Measurements from ENCODE around the gene PSAPL1. TPM values are rescaled to one million over a fixed set of nuclear protein-coding genes. Genes with fewer than 3 reads are reported as not detected.

PSAPL1 gene
- total RNA-seq, 3 donors from 2014 or later = 0.15 TPM; not detected in 2

DNA sequence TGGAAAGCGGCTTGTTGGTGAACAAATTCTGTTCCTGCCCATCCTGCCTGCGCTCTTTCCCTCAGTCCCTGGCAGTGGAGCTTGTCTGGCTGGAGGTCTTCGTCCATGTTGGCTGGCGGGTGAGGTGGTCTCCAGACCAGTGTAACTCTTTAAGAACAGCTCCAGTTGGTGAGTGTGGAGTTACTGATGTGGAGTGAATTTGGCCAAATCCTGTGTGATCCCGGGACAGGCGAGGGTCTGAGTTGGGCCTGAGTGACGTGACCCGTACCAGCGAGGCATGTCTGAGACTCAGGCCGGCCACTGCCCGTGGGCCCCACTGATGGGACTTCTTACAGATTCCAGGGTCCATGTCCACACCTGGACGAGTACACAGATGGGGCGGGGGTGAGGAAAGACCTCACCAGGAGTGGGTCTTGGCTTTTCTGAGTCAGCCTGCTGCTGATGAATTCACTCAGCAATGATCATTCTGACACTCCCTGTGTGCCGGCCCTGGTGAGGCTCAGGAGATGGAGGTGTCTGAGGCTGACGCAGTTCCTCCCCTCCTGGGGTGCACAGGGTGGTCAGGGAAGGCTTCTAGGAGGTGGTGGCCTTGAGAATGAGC is 45.5 kb downstream of the PSAPL1 start:
- Histone ChIP-seq H3K4me3 (no peak overlapping the region), H3K27ac (no peak overlapping the region), H3K9me3 (no peaks in the 10 kb centered on the region), H3K27me3 (peaks cover 0 to 26% of the 10 kb centered on the region in 2 donors), H3K36me3 (no peaks in the 10 kb centered on the region), H3K4me1 (no peaks in the 10 kb centered on the region)
- intact Hi-C loops (cut with DNase I; ENCODE audit: low total_unique reads) = no loop called here
- TF ChIP-seq POLR2AphosphoS5 (IDR thresholded peaks at IDR 0.05) = no peak
- no peak for TF ChIP-seq POLR2A (IDR thresholded peaks at IDR 0.05)
- TF ChIP-seq, protein P1, sequence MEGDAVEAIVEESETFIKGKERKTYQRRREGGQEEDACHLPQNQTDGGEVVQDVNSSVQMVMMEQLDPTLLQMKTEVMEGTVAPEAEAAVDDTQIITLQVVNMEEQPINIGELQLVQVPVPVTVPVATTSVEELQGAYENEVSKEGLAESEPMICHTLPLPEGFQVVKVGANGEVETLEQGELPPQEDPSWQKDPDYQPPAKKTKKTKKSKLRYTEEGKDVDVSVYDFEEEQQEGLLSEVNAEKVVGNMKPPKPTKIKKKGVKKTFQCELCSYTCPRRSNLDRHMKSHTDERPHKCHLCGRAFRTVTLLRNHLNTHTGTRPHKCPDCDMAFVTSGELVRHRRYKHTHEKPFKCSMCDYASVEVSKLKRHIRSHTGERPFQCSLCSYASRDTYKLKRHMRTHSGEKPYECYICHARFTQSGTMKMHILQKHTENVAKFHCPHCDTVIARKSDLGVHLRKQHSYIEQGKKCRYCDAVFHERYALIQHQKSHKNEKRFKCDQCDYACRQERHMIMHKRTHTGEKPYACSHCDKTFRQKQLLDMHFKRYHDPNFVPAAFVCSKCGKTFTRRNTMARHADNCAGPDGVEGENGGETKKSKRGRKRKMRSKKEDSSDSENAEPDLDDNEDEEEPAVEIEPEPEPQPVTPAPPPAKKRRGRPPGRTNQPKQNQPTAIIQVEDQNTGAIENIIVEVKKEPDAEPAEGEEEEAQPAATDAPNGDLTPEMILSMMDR (IDR thresholded peaks at IDR 0.05) = no peak
- peak; percentile 15 to 41 for DNase-seq (ENCODE audit: low spot score in 2 of 2)

DNA sequence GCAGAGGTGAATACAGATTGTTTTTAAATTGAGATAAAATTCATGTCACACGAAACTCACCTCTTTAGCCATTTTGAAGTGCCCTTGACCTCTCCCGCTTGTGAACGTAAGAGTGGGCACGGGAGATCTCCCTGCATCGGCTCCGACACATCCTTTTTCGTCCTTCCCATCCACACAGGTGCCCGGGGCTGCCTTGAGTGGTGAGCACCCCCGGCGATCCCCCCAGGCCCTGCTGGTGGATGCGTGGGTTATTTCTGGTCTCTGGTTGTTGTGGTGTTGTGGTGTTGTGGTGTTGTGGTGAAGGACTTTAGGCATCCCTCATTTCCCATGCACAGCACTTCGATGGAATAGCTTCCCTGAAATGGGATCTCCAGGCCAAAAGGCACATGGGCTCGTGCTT is 46.1 kb downstream of the PSAPL1 start:
- Histone ChIP-seq H3K27me3 (peaks cover 0 to 23% of the 10 kb centered on the region in 2 donors), H3K36me3 (no peaks in the 10 kb centered on the region), H3K4me1 (no peaks in the 10 kb centered on the region), H3K27ac (no peak overlapping the region), H3K9me3 (no peaks in the 10 kb centered on the region), H3K4me3 (no peak overlapping the region)
- TF ChIP-seq, protein P1 (IDR thresholded peaks at IDR 0.05) = no peak
- TF ChIP-seq POLR2A (IDR thresholded peaks at IDR 0.05) = no peak
- no peak for TF ChIP-seq POLR2AphosphoS5 (IDR thresholded peaks at IDR 0.05)
- peak in 1 of 2 donors; percentile 13 for DNase-seq (ENCODE audit: low spot score in 2 of 2)
- intact Hi-C loops (cut with DNase I; ENCODE audit: low total_unique reads) = no loop called here

DNA sequence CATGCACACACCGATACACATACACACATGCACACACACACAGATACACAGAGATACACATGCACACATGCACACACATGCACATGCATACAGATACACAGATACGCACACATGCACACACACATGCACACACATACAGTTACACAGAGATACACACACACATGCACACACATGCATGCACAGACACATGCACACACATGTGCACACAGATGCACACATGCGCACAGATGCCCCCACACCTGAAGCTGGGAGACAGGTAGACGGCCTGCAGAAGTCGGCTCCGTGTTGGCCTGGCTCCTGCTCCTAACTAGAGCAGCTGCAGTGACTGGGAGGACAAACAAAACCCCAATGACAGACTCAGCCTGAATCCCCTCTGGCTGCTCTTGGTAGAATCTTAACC is 46.8 kb downstream of the PSAPL1 start:
- Histone ChIP-seq H3K4me3 (no peak overlapping the region), H3K27ac (no peak overlapping the region), H3K9me3 (no peaks in the 10 kb centered on the region), H3K4me1 (no peaks in the 10 kb centered on the region), H3K27me3 (peaks cover 0 to 23% of the 10 kb centered on the region in 2 donors), H3K36me3 (no peaks in the 10 kb centered on the region)
- intact Hi-C loops (cut with DNase I; ENCODE audit: low total_unique reads) = no loop called here
- TF ChIP-seq POLR2AphosphoS5 (IDR thresholded peaks at IDR 0.05) (no peak), POLR2A (IDR thresholded peaks at IDR 0.05) (no peak)
- TF ChIP-seq, protein P1 (IDR thresholded peaks at IDR 0.05) = no peak
- DNase-seq (ENCODE audit: low spot score in 2 of 2) = peak in 1 of 2 donors; percentile 4

DNA sequence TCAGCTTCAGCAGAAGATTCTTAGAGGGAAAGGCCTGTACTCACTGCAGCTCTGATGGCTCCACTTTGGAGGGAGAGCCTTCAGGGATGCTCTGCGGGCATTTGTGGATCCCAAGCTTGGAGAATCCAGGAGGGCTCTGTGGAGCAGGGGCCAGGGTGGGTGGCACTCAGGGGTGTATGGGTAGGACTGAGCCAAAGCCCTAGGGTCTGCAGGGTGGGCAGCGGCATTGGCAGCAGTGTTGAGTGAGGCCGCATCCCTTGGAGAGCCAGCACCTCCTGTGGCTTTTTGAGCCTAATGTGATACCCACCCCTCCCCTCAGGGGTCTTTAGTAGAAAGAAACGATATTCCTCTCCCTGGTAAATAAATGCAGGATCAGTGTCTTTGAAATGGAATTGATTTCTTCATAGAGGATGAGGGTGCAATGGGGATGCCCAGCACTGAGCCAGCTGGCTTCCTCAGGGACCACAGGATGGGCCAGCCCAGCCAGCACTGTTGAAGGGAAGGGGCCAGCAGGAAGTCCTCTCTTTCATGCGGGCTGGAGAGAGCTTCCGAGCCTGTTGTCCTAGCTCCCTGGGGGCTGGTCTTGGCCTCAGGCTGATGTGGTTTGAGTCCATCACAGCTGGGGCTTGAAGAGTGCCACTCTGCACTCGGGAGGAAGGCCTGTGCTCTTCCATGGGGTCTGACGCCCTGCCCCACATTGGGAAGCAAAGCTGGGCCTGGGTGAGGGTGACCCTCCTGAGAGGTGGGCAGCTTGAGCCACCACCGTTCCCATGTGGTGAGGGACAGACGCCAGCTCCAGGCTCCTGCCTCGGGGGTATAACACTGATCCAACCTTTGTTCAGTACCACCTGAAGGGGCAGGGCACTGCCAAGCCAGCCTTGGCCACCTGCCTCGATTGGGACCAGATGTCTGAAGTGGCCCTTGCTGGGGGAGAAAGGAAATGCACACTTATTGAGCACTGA is 49.5 kb downstream of the PSAPL1 start:
- TF ChIP-seq POLR2AphosphoS5 (IDR thresholded peaks at IDR 0.05) = no peak
- TF ChIP-seq POLR2A (IDR thresholded peaks at IDR 0.05) = no peak
- TF ChIP-seq, protein P1 (IDR thresholded peaks at IDR 0.05) = no peak
- no peaks in the 10 kb centered on the region for H3K9me3 ChIP-seq
- no peaks in the 10 kb centered on the region for H3K4me1 ChIP-seq
- no peaks in the 10 kb centered on the region for H3K27me3 ChIP-seq
- no peaks in the 10 kb centered on the region for H3K36me3 ChIP-seq
- DNase-seq (ENCODE audit: low spot score in 2 of 2) = peak in 1 of 2 donors; percentile 7
- H3K4me3 ChIP-seq = no peak overlapping the region
- intact Hi-C loops (cut with DNase I; ENCODE audit: low total_unique reads) = no loop called here
- H3K27ac ChIP-seq = no peak overlapping the region
